Suprapubic skin (tissue), 4 donors: ENCODE measurements around the gene PLD5.

ENCODE experiments used
- EP300 ChIP-seq: sonication (generic); formaldehyde crosslinking; IDR thresholded peaks from one replicate; pipeline ENCODE4 v1.6.1; 2017; ENCODE audit warnings: antibody characterized with exemption
- POLR2A ChIP-seq, 2 donors: fragments of 450-650 bp; IDR thresholded peaks; one replicate each; pipeline ENCODE4 v1.6.1; 2017; ENCODE audit warnings: antibody characterized with exemption in 2 of 2, mild to moderate bottlenecking in 2 of 2, moderate library complexity in 2 of 2
- POLR2AphosphoS5 ChIP-seq, 3 donors: sonication (generic); formaldehyde crosslinking; IDR thresholded peaks; one replicate each; pipeline ENCODE4 v1.6.1; 2017; ENCODE audit warnings: antibody characterized with exemption in 3 of 3
- TF ChIP-seq, protein P1 (sequence below), 2 donors: fragments of 200-600 bp in 1 of 2; fragments of 450-650 bp in 1 of 2; sonication (generic) in 1 of 2; IDR thresholded peaks; one replicate each; pipeline ENCODE4 v1.5.1; 2016 to 2019; ENCODE audit warnings: antibody characterized with exemption in 2 of 2, mild to moderate bottlenecking in 1 of 2, moderate library complexity in 1 of 2

DNA sequence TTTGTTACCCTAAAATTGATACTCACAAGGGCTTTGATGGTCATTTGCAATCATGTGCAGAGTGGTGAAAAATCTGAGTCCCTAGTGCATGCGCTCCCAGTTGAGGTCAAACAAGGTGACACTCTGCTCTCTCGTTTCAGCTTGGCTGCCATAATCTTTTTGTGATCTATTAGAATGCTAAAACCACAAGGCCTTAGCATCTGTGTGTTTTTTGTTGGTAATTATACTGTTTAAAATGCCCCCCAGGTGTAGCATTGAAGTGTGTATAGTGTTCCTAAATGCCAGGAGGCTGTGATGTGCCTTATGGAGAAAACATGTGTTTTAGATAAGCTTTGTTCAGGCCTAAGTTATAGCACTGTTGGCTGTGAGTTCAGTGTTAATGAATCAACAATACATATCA is 89.3 kb downstream of the PLD5 start:
- TF ChIP-seq POLR2AphosphoS5 (IDR thresholded peaks at IDR 0.05) (no peak), EP300 (no peak), POLR2A (IDR thresholded peaks at IDR 0.05) (no peak)
- TF ChIP-seq, protein P1, sequence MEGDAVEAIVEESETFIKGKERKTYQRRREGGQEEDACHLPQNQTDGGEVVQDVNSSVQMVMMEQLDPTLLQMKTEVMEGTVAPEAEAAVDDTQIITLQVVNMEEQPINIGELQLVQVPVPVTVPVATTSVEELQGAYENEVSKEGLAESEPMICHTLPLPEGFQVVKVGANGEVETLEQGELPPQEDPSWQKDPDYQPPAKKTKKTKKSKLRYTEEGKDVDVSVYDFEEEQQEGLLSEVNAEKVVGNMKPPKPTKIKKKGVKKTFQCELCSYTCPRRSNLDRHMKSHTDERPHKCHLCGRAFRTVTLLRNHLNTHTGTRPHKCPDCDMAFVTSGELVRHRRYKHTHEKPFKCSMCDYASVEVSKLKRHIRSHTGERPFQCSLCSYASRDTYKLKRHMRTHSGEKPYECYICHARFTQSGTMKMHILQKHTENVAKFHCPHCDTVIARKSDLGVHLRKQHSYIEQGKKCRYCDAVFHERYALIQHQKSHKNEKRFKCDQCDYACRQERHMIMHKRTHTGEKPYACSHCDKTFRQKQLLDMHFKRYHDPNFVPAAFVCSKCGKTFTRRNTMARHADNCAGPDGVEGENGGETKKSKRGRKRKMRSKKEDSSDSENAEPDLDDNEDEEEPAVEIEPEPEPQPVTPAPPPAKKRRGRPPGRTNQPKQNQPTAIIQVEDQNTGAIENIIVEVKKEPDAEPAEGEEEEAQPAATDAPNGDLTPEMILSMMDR (IDR thresholded peaks at IDR 0.05): no peak
